ENCODE measurements around the gene UPF2.

Gene UPF2

GRCh38 chr10:11927746-11928145 lies 114.9 kb downstream of the UPF2 start:
- no peak overlapping the region for H3K4me3 ChIP-seq (ENCODE audit: low read depth, low read length)
- TF ChIP-seq CTCF (IDR thresholded peaks at IDR 0.05; ENCODE audit: insufficient read depth, low read depth, low read length, missing control alignments) = no peak
- DNase-seq (ENCODE audit: low read depth) = no peak

GRCh38 chr10:11921800-11922392 lies 120.7 kb downstream of the UPF2 start:
- no peak for DNase-seq (ENCODE audit: low read depth)

GRCh38 chr10:11919271-11919670 lies 123.3 kb downstream of the UPF2 start:
- no peak for TF ChIP-seq CTCF (IDR thresholded peaks at IDR 0.05; ENCODE audit: insufficient read depth, low read depth, low read length, missing control alignments)
- H3K4me3 ChIP-seq (ENCODE audit: low read depth, low read length) = no peak overlapping the region
- DNase-seq (ENCODE audit: low read depth) = no peak

More at GRCh38 chr10:11921800-11922392, 120.7 kb downstream of the UPF2 start:
- no peak for TF ChIP-seq CTCF (IDR thresholded peaks at IDR 0.05; ENCODE audit: insufficient read depth, low read depth, low read length, missing control alignments)
- H3K4me3 ChIP-seq (ENCODE audit: low read depth, low read length) = no peak overlapping the region

- DNase-seq (ENCODE audit: low read depth) = no peak
- TF ChIP-seq CTCF (IDR thresholded peaks at IDR 0.05; ENCODE audit: insufficient read depth, low read depth, low read length, missing control alignments) = no peak
- H3K4me3 ChIP-seq (ENCODE audit: low read depth, low read length) = no peak overlapping the region
These were observed 124.2 kb downstream of the UPF2 start for GRCh38 chr10:11918384-11918783.

GRCh38 chr10:11913079-11913641 lies 129.4 kb downstream of the UPF2 start:
- H3K4me3 ChIP-seq (ENCODE audit: low read depth, low read length) = no peak overlapping the region
- no peak for DNase-seq (ENCODE audit: low read depth)
- no peak for TF ChIP-seq CTCF (IDR thresholded peaks at IDR 0.05; ENCODE audit: insufficient read depth, low read depth, low read length, missing control alignments)

GRCh38 chr10:11910102-11910501 lies 132.5 kb downstream of the UPF2 start:
- TF ChIP-seq CTCF (IDR thresholded peaks at IDR 0.05; ENCODE audit: insufficient read depth, low read depth, low read length, missing control alignments) = no peak
- DNase-seq (ENCODE audit: low read depth) = no peak
- no peak overlapping the region for H3K4me3 ChIP-seq (ENCODE audit: low read depth, low read length)

GRCh38 chr10:11909618-11910017 lies 133.0 kb downstream of the UPF2 start:
- TF ChIP-seq CTCF (IDR thresholded peaks at IDR 0.05; ENCODE audit: insufficient read depth, low read depth, low read length, missing control alignments) = no peak
- H3K4me3 ChIP-seq (ENCODE audit: low read depth, low read length) = no peak overlapping the region
- DNase-seq (ENCODE audit: low read depth) = no peak

Data from GM12865 (cell line).